HG02588 (cell line): Measurements from ENCODE around the gene DHRSX.
"Not testable (repeated sequence)": the region's sequence is repeated elsewhere in the genome, so short reads cannot be mapped to it uniquely, and the experiment has no call there.

ENCODE experiments used
- ATAC-seq: cut with Tn5 transposase; IDR thresholded peaks from one replicate; pipeline ENCODE4 v1.9.1; 2021; ENCODE audit warnings: mild to moderate bottlenecking, moderate library complexity; ENCODE audit not compliant: unreplicated experiment

DHRSX gene

DNA sequence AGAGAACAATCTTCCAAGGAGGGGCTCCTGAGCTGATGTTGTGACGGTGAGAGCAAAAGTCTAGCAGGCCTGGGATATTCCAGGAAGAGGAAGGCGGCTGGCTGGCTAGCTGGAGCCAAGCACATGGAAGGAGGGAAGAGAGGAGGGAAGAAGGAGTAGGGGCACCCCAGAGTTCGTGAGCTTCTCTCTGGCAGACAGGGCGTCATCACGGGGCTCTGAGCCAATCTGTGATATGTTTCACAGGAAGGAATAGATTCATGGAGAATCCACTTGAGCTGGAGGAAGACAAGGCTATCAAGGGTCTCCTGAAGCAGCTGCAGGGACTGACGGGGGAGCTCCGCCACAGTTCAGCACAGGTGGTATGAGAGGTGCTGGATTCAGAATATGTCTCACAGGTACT, 73.6 kb downstream of the DHRSX start:
- no peak for ATAC-seq

DNA sequence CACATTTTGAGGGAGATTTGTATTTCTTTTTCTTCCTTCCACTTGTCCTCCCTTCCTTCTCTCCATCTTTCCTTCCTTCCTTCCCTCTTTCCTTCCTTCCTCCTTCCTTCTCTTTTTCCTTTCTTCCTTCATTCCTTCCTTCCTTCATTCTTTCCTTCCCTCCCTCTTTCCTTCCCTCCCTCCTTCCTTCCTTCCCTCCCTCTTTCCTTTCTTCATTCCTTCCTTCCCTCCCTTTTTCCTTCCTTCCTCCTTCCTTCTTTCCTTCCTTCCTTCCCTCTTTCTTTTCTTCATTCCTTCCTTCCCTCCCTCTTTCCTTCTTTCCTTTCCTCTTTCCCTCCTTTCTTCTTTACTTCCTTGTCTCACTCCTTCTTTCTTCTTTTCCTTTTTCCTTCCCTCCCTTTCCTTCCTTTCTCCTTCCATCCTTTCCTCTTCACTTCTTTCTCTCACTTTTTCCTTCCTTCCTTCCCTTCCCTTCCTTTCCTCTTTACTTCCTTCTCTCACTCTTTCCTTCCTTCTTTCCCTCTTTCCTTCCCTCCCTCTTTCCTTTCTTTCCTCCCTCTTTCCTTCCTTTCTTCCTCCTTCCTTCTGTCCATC, 74.4 kb downstream of the DHRSX start:
- no peak for ATAC-seq

DNA sequence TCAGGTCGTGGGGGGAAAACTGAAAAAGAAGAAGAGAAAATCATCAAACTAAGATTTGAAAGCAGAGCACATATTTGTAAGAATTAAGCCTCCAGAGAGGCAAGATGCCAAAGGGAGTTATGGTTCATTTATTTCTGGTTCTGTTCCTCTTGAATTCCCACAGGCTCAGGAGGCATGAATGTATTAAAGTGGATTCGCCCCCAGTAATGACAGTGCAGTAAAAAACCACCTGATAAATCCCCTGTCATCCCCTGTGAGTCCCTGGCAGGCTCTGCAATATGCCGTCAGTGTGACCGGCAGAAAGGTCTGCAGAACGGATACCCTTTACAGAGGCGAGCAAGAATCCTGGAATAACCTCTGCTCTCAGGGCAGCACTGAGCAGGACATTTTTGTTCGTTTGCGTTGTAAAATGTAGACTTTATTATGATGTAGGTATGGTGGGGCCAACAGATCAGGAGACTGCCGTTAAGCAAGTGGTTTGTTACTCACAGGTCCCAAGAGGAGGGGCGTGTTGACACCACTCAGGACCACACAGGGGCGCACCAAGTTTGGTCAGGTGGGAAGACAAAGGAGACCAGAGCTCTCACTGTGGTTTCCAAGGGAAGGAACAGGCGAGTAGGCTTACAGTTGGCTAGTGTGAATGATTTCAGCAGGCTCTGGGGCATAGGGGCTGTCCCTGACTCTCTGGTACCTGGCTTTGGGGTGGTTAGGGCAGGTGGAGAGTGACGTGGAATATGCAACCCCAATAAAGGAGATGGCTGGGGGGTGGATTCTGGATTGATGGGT, 75.3 kb downstream of the DHRSX start:
- no peak for ATAC-seq

DNA sequence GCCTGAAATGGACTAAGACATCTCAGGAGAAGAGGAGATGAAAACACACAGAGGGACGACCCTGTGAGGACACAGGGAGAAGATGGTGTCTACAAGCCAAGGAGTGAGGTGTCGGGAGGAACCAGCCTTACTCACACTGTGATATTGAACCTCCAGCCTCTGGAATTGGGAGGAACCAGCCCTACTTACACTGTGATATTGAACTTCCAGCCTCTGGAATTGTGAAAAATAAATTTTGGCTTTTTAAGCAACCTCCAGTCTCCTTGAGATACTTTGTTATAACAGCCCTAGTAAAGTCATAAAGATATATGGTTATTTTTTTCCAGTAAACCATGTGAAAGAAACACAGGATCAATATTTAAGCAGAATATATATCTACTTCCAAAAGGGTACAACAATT, 76.5 kb downstream of the DHRSX start:
- ATAC-seq = no peak

DNA sequence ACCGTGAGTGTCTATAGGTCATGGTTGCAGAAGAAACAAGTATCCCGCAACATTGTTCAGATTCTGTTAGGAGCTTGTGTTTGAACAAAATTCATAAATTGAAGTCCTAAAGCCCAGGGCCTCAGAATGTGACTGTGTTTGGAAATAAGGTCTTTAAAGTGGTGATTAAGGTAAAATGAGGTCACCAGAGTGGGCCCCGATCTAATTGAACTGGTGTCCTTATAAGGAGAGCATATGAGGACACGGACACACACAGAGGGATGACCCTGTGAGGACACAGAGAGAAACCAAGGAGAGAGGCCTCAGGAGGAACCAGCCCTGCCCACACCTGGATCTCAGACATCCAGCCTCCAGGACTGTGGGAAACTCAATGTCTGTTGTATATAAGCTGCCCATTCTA, 76.9 kb downstream of the DHRSX start:
- ATAC-seq = no peak

DNA sequence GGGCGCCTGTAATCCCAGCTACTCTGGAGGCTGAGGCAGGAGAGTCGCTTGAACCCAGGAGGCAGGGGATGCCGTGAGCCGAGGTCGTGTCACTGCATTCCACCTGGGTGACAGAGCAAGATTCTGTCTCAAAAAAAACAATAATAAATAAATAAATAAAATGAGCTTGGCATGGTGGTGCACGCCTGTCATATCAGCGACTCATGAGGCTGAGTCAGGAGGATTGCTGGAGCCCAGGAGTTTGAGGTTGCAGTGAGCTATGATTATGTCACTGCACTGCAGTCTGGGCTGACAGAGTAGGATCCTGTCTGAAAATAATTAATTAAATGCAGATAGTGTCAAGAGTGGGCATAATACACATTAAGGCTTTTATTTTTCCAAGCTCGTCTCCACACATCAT, 77.5 kb downstream of the DHRSX start:
- ATAC-seq = no peak

DNA sequence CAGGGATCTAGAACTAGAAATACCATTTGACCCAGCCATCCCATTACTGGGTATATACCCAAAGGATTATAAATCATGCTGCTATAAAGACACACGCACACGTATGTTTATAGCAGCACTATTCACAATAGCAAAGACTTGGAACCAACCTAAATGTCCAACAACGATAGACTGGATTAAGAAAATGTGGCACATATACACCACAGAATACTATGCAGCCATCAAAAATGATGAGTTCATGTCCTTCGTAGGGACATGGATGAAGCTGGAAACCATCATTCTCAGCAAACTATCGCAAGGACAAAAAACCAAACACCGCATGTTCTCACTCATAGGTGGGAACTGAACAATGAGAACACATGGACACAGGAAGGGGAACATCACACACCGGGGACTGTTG, 81.4 kb downstream of the DHRSX start:
- ATAC-seq = not testable (repeated sequence)

DNA sequence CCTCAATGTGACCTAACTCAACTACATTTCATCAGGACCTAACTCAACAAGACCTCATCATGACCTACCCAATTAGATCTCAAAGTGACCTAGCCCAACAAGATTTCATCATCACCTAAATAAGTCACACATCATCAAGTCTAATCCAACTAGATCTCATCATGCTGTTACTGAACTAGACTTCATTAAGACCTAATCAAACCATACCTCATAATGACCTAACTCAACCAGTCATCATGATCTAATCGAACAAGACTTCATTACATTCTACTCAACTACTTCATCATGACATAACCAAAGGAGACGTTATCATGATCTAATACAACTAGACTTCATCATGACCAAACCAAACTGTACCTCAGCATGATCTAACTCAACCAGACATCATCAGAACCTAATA, 82.8 kb downstream of the DHRSX start:
- no peak for ATAC-seq

DNA sequence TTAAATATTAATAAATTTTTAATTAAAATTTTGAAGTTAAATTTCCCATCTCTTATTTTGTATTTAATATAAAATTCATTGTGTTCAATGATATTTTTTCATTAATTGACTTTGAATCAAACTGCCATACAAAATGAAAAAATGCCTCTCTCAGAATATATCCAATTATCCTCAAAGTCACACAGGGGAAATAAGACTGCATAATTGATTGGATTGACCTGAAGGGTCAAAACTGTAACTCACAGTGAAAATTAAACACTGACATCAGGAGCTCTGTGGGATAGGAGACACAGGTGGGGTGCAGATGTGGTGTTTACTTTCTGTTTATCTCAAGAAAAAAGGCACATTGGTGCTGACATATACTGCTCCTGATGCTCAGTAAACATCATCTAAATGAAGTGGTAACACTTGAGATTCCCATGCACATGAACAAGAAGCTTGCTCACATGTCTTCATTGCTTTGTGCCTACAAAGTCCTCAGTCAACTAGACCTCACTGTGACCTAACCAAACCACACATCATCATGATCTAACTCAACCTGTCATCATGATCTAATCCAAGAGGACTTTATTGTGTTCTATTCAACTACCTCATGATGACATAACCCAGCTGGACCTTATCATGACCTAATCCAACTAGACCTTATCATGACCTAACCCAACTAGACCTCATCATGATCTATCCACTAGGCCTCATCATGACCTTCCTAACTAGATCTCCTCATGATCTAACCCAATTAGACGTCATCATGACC, 83.7 kb downstream of the DHRSX start:
- ATAC-seq = no peak

DNA sequence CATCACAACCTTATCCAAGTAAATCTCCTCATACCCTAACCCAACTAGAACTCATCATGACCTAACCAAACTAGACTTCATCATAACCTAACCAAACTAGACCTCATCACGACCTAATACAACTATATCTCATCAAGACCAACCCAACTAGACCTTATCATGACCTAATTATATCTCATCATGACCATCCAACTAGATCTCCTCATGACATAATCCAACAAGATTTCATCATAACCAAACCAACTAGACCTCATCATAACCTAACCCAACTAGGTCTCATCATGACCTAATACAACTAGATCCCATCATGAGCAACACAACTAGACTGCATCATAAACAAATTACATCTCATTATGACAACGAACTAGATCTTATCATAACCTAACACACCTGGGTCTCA, 86.4 kb downstream of the DHRSX start:
- ATAC-seq = no peak

DNA sequence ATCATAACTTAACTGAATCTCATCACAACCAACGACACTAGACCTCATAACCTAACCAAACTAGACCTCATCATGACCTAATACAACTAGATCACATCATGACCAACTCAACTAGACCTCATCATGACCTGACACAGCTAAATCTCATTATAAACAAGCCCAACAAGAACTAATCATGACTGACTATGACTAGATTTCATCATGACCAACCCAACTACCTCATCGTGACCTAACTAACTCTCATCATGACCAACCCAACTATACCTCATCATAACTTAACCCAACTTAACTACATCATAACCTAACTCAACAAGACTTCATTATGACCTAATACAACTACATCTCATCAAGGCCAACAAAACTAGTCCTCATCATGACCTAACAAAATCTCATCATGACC, 86.8 kb downstream of the DHRSX start:
- no peak for ATAC-seq

DNA sequence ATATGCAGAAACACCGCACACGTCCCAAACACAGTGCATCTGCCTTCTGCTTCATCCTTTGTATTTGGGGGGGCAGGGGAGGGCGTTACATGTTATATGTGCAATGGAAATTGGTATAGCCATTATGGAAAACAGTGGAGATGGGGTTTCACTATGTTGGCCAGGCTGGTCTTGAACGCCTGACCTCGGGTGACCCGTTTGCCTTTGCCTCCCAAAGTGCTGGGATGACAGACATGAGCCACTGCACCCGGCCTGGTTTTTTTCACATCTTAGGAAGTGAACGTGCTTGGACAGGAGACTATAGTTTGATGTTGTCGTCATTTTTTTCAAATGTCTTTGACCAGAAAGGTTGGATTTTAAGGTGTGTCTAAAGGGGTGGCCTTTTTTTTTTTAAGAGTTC, 88.6 kb downstream of the DHRSX start:
- no peak for ATAC-seq

DNA sequence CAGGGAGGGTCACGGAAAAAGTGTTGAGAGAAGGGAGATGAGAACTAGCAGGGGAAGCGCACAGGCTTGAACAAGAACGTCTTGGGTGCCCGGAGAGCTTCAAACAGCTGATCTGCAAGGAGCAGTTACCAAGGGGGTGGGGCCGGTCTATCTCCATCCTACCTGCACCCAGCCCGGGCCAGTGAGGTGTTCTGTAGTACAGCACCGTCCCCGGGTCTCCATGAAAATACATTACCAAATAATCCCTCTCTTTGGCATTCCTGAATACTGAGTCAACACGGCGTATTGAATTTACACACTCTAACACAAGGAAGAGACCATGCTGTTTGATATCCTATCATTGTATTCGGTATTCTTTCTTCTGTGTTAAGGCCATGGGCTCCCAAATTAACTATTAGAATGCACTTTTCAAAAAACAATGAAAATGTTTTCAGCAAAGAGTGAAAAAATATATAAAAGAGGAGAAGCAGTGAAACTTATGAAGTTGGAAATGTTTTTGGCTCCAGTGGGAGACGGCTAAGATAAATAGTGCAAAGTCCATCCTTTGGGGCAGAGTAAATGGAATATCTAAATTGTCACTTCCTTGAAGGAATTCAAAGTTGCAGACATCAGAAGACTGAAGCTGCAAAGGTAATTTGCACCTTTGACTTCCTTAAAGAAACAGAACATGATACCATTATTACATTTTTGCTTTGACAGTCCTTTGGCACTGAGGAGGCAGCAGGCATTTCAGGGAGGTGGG, 90.3 kb downstream of the DHRSX start:
- no peak for ATAC-seq

DNA sequence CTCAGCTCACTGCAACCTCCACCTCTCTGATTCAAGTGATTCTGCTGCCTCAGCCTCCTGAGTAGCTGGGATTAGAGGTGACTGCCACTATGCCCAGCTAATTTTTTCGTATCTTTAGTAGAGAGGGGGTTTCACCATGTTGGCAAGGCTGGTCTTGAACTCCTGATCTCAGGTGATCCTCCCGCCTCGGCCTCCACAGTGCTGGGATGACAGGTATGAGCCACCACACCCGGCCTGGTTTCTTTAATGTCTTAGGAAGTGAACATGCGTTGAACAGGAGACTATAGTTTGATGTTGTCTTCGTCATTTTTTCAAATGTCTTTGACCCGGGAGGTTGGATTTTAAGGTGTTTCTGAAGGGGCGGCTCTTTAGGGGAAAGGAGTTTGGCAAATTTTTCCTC, 91.0 kb downstream of the DHRSX start:
- no peak for ATAC-seq

DNA sequence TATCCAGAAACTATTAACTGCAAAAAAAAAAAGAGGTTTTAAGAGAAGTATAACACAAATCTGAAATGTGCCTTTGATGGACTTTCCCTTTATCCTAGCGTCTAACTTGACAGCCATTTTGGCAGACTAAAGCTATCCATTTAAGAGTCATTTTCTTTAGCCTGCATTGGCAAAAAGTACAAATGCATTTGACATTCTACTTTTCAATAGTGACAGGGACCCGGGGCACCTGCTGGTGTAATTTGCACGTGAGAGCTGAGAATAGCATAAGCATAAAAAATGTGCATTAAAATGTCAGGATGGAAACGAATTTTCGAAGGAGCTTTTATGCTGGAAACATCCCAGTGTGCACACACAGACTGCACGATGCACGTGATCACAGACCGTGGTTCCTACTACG, 91.9 kb downstream of the DHRSX start:
- no peak for ATAC-seq

DNA sequence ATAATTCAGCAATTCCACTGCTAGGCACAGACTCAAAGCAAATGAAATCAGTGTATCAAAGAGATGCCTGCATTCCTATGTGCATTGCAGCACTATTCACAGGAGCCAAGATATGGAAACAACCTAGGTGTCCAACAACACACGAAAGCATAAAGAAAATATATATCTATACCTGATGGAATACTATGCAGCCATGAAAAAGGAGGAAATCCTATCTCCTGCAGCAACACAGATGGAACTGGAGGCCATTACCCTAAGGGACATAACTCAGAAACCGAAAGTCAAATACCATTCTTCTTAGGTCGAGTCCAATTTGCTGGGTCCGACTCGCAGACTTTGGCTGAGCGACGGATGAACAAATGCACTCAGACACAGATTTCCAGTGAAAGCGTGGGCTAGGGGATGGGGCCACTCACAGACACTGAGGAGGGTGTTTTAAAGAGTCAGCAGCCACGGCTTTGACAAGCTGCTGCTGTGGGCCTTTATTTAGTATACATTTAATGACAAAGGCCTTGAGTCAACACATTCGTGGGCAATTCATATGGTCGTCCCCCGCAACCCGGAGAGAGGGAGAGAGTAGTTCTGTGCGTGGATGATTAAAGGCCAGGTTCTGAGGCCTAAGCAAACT, 93.8 kb downstream of the DHRSX start:
- no peak for ATAC-seq

DNA sequence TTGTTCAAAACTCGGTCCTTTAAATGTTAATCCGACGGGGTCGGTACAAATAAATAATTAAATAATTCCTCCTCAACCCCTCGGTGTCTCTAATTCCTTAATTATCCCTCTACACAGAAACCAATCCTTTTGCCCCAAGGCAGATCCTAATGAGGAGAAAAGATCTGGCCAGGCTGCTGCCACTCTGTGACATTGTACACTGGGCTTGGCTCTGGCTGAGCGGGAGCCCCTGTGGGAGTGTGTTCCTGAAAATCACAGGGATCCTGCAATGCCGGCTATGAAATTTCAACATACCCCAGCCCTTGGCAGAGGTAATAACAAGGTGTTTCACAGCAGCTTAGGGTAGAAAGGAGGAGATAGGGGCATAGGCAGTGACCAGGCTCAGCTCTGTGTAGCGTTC, 96.0 kb downstream of the DHRSX start:
- no peak for ATAC-seq

DNA sequence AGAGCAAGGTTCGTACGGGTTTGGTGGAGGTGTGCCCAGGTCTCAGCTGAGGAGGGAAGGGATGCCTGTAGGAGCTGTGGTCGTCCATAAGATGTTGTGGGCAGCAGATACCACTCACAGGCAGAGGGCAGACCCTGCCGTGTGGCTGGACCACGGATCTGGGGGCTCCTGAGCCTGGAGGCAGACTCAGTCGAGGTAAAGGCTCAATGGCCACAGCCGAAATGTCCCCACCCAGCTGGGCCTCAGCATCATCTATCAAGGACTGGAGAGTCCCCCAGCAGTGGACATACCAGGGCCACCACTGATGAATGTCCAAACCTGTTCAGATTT, 98.5 kb downstream of the DHRSX start:
- no peak for ATAC-seq

DNA sequence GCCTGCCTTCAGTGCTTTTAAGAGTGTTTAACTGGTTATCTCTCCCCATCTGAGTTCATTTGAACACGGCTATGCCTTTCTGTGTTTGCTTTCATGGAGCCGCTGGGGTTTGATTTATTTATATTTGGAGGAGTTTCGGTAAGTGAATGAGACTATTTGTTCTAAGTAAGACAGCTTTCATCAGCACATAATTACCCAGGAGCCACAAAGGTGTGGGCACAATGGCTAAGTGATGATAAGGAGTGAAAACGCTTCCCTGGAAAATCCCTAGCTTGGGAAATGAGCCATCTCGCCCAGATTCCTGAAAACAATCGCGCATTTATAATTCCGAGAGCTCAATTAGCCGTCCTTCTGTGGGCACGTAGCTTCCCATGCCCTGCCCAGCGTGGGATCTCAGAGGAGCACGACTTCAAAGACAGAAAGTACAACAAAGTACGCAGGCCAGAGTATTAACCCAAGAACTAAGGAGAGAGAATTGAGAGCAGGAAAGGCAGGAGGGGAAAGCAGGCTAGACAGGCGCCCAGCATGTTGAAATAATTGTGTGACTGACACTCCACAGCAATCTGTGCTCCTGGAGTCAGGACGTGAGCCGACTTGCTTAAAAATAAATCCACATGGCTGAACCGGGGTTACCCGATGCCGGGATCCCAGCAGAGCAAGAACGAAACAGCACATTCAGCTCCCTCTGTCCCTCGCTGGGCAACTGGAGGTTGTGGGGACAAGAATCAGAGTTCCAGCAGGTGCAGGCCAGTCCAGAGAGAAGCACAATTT, 99.0 kb downstream of the DHRSX start:
- no peak for ATAC-seq

DNA sequence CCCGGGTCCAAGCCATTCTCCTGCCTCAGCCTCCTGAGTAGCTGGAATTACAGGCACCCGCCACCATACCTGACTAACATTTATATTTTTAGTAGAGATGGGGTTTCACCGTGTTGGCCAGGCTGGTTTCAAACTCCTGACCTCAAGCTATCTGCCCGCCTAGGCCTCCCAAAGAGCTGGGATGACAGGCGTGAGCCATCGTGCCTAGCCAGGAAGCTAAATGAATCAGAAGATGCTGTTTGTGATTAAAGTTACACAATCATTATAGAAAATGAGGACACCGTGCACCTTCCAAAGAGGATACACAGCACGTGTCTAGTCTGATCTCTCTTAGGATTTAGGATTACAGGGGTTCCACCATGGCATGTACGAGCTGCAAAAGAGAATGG, 99.6 kb downstream of the DHRSX start:
- ATAC-seq = no peak
